ENCODE measurements around the gene DLG2. TPM values are rescaled to one million over a fixed set of nuclear protein-coding genes. Genes with fewer than 3 reads are reported as not detected.

Gene DLG2
- total and polyA plus RNA-seq, 2 of the 4 experiments (the other 2 are of a cell fraction) = 0.31 to 0.36 TPM

GRCh38 chr11:83922318-83922717 is 1704.8 kb downstream of the DLG2 start:
- H3K56ac ChIP-seq (ENCODE audit: extremely low read depth, insufficient read depth, low read length) = no peak overlapping the region
- no peaks in the 10 kb centered on the region for H3K4me1 ChIP-seq (ENCODE audit: control insufficient read depth, insufficient read depth, low read length)
- no peaks in the 10 kb centered on the region for H3K79me1 ChIP-seq (ENCODE audit: low read depth in 1 of 2, low read length in 2 of 2)
- H3K14ac ChIP-seq (replicated peaks; ENCODE audit: low read depth, low read length) = no peak overlapping the region
- no peaks in the 10 kb centered on the region for H3K27me3 ChIP-seq (ENCODE audit: control insufficient read depth, insufficient read depth, low read length)
- H3K9me3 ChIP-seq (ENCODE audit: control insufficient read depth, insufficient read depth, low read length) = no peaks in the 10 kb centered on the region
- H4K8ac ChIP-seq (ENCODE audit: low read depth in 2 of 2, low read length in 2 of 2) = no peak overlapping the region
- H3K9me1 ChIP-seq (ENCODE audit: insufficient read depth, low read length) = no peaks in the 10 kb centered on the region
- no peak overlapping the region for H3K18ac ChIP-seq (ENCODE audit: low read depth, low read length)
- no peak overlapping the region for H2BK20ac ChIP-seq (ENCODE audit: low read depth, low read length)
- BruUV-seq (replicated peaks) = no TSS peak
- H3K36me3 ChIP-seq (ENCODE audit: control insufficient read depth, insufficient read depth, low read length) = no peaks in the 10 kb centered on the region
- intact Hi-C loops (cut with micrococcal nuclease) = no loop called here
- no peak overlapping the region for H2BK5ac ChIP-seq (ENCODE audit: low read depth, low read length, poor library complexity, severe bottlenecking)
- no peak overlapping the region for H4K5ac ChIP-seq (ENCODE audit: low read depth, low read length)
- CTCF ChIA-PET = no interaction called here
- in situ Hi-C loops (cut with MboI; ENCODE audit: low sequenced_read_pairs) = no loop called here
- H3K4ac ChIP-seq (ENCODE audit: low read depth, low read length) = no peak overlapping the region
- dilution Hi-C loops (cut with HindIII; ENCODE audit: low sequenced_read_pairs, unreplicated experiment) = no loop called here
- no peak overlapping the region for H4K91ac ChIP-seq (ENCODE audit: insufficient read depth, low read depth, low read length)
- H3K4me2 ChIP-seq (ENCODE audit: low read depth, low read length) = no peak overlapping the region
- TF ChIP-seq POLR2A (IDR thresholded peaks at IDR 0.05; ENCODE audit: low read depth, low read length) (no peak), ELK1 (IDR thresholded peaks at IDR 0.05; ENCODE audit: borderline replicate concordance, low read depth, low read length) (no peak), RFX5 (IDR thresholded peaks at IDR 0.05; ENCODE audit: low read depth, low read length) (no peak), CEBPB (IDR thresholded peaks at IDR 0.05; ENCODE audit: low read depth, low read length) (no peak), NFE2L2 (IDR thresholded peaks at IDR 0.05; ENCODE audit: low read depth, low read length) (no peak), CHD1 (IDR thresholded peaks at IDR 0.05; ENCODE audit: low read depth, low read length) (no peak), SMC3 (IDR thresholded peaks at IDR 0.05; ENCODE audit: low read depth, low read length) (no peak), MXI1 (IDR thresholded peaks at IDR 0.05; ENCODE audit: borderline replicate concordance, low read depth, low read length) (no peak), RAD21 (IDR thresholded peaks at IDR 0.05; ENCODE audit: low read length) (no peak), MAFK (IDR thresholded peaks at IDR 0.05; ENCODE audit: low read depth, low read length) (no peak), MAZ (IDR thresholded peaks at IDR 0.05; ENCODE audit: borderline replicate concordance, low read depth, low read length) (no peak), USF2 (IDR thresholded peaks at IDR 0.05; ENCODE audit: low read depth, low read length) (no peak), RCOR1 (IDR thresholded peaks at IDR 0.05; ENCODE audit: insufficient replicate concordance, low read length) (no peak), FOS (IDR thresholded peaks at IDR 0.05; ENCODE audit: low read depth, low read length) (no peak), BHLHE40 (IDR thresholded peaks at IDR 0.05; ENCODE audit: low read depth, low read length) (no peak), CTCF (conservative IDR thresholded peaks at IDR 0.05; ENCODE audit: low read depth, low read length) (no peak)
- H2BK120ac ChIP-seq (ENCODE audit: low read depth, low read length) = no peak overlapping the region
- no peak overlapping the region for H2AK5ac ChIP-seq (ENCODE audit: low read depth, low read length)
- no peak overlapping the region for H2AFZ ChIP-seq (replicated peaks; ENCODE audit: low read length, poor library complexity)
- no peak overlapping the region for H3K4me3 ChIP-seq (ENCODE audit: insufficient read depth, low read depth, low read length)
- DNase-seq (no peak), ATAC-seq (ENCODE audit: low read depth) (no peak)
- no peak overlapping the region for H3K9ac ChIP-seq (ENCODE audit: low read depth, low read length)
- no peaks in the 10 kb centered on the region for H4K20me1 ChIP-seq (ENCODE audit: insufficient read depth, low read length)
- no CpG with 5 or more reads among the region's 4 CpGs for WGBS, 2 experiments (ENCODE audit: extremely low coverage in 2 of 2, insufficient read length in 1 of 2)
- POLR2A ChIA-PET (ENCODE audit: unreplicated experiment) = no interaction called here
- H3K27ac ChIP-seq (ENCODE audit: insufficient read depth, low read length) = no peak overlapping the region
- no peak overlapping the region for H3K23ac ChIP-seq (ENCODE audit: low read depth, low read length)
- H2BK15ac ChIP-seq (ENCODE audit: low read depth, low read length) = no peak overlapping the region
- H2AK9ac ChIP-seq (replicated peaks; ENCODE audit: low read depth, low read length, poor library complexity) = no peak overlapping the region

Measured in IMR-90 (cell line).